Stimulated activated CD8-positive, alpha-beta memory T cell treated with anti-CD3 and anti-CD28 coated beads, Interleukin-4, amount 100 ng/mL, for 48 hours (primary cell): ENCODE results near the gene C20orf96.
"Not testable (repeated sequence)": the region's sequence is repeated elsewhere in the genome, so short reads cannot be mapped to it uniquely, and the experiment has no call there.

Experiments used
- DNase-seq: peaks from one replicate; pipeline ENCODE4 v3.0.0-alpha.2; 2020

C20orf96 gene

GRCh38 chr20:235891-236290 is 54.7 kb downstream of the C20orf96 start:
- DNase-seq = no peak

GRCh38 chr20:227439-228105 is 63.0 kb downstream of the C20orf96 start:
- DNase-seq = no peak

GRCh38 chr20:226958-227357 is 63.6 kb downstream of the C20orf96 start, which contains the start of gene DEFB129:
Gene DEFB129, plus strand, starts transcription at chr20:227258. Its CDS starts 31 bp downstream, at chr20:227289.
- no peak for DNase-seq

GRCh38 chr20:225879-226278 is 64.7 kb downstream of the C20orf96 start:
- DNase-seq = not testable (repeated sequence)

GRCh38 chr20:221258-221830 is 69.2 kb downstream of the C20orf96 start:
- DNase-seq = no peak
